HEK293T (cell line): ENCODE data around the gene SLC6A11.

Experiments
- BHLHE40 ChIP-seq: fragments of 450-650 bp; IDR thresholded peaks from 2 replicates; pipeline ENCODE4 v1.6.1; 2016; ENCODE audit warnings: mild to moderate bottlenecking, moderate library complexity, borderline replicate concordance
- CTBP1 ChIP-seq: fragments of 450-650 bp; IDR thresholded peaks from 2 replicates; pipeline ENCODE4 v1.6.1; 2016; ENCODE audit warnings: borderline replicate concordance
- ELF4 ChIP-seq: fragments of 450-650 bp; IDR thresholded peaks from 2 replicates; pipeline ENCODE4 v1.6.1; 2017; ENCODE audit warnings: antibody characterized with exemption
- FOXA1 ChIP-seq: fragments of 450-650 bp; IDR thresholded peaks from 2 replicates; pipeline ENCODE4 v1.6.1; 2016; ENCODE audit warnings: mild to moderate bottlenecking
- LEF1 ChIP-seq: fragments of 450-650 bp; IDR thresholded peaks from 2 replicates; pipeline ENCODE4 v1.6.1; 2017; ENCODE audit warnings: mild to moderate bottlenecking, borderline replicate concordance
- PKNOX1 ChIP-seq: fragments of 450-650 bp; IDR thresholded peaks from 2 replicates; pipeline ENCODE4 v1.6.1; 2016
- SUZ12 ChIP-seq: fragments of 450-650 bp; IDR thresholded peaks from 2 replicates; pipeline ENCODE4 v1.6.1; 2016; ENCODE audit warnings: mild to moderate bottlenecking

GRCh38 chr3:10845839-10846656 is 30.0 kb downstream of the SLC6A11 start:
- TF ChIP-seq ELF4 (no peak), CTBP1 (no peak), LEF1 (no peak), BHLHE40 (no peak), PKNOX1 (no peak), SUZ12 (no peak), FOXA1 (no peak)
